Activated T-helper 1 cell treated with anti-CD3 and anti-CD28 coated beads, Interleukin-2, amount 50 U/mL, for 16 hours (primary cell): ENCODE measurements around the gene WASF3.
"Not testable (repeated sequence)": the region's sequence is repeated elsewhere in the genome, so short reads cannot be mapped to it uniquely, and the experiment has no call there.

Experiments used
- DNase-seq, 2 donors: peaks; one replicate each; pipeline ENCODE4 v3.0.0-alpha.2; 2020; ENCODE audit warnings: low read depth in 1 of 2, low spot score in 1 of 2

The WASF3 gene

DNA sequence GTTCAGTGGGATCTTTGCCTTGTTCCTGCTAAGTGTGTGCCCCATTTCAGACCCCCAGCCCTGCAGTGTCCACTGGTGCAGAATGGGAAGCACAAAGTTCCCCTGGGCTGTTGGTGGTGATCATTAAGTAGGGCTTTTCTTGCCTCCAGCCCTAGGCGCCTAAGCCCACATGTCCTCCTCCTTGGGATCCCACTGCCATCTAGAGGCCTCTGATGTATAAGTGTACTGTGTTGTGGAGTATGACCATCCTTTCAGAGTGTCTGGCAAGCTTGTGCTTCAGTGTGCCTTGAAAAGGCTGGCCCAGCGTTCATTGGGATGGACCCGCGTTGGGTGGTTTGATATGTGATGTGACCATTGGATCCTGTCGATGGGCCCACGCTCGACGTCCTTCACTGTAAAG is 71.2 kb downstream of the WASF3 start:
- DNase-seq, result no peak

DNA sequence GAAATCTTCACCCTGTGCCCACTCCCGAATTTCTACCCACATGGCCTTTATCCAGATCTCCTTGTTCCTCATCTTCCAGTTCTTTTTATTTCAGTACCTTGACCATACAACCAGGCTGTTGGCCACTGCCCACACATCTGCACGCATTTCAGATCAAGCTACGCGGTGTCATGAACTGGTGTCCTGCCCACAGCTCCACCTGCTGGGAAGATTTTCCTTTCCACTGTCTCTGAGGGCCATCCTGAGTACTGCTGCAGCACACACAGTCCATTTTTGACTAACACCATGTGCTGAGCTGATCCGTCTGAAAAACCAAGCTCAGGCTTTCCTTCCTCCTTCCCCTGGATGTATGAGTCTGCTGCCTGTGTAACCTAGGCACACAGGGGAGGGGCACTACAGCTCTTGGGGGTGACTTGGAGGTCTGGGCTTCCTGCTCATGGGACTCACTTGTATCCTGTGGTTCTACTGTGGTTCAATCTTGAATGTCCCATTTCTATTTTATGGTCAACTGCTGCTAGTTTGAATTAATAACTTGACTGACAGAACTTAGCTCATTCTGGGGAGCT is 71.9 kb downstream of the WASF3 start:
- no peak for DNase-seq

DNA sequence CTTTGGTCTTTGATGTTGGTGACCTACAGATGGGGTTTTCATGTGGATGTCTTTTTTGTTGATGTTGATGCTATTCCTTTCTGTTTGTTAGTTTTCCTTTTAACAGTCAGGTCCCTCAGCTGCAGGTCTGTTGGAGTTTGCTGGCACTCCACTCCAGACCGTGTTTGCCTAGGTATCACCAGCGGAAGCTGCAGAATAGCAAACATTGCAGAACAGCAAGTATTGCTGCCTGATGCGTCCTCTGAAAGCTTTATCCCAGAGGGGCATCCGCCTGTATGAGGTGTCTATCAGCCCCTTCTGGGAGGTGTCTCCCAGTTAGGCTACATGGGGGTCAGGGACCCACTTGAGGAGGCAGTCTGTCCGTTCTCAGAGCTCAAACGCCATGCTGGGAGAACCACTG is 78.2 kb downstream of the WASF3 start:
- DNase-seq, result not testable (repeated sequence)

DNA sequence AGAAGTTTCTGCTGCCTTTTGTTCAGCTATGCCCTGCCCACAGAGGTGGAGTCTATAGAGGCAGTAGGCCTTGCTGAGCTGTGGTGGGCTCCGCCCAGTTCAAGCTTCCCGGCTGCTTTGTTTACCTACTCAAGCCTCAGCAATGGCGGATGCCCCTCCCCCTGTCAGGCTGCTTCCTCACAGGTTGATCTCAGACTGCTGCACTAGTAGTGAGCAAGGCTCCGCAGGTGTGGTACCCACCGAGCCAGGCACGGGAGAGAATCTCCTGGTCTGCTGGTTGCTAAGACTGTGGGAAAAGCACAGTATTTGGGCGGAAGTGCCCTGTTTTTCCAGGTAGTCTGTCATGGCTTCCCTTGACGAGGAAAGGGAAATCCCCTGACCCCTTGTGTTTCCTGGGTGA is 78.6 kb downstream of the WASF3 start:
- not testable (repeated sequence) for DNase-seq

DNA sequence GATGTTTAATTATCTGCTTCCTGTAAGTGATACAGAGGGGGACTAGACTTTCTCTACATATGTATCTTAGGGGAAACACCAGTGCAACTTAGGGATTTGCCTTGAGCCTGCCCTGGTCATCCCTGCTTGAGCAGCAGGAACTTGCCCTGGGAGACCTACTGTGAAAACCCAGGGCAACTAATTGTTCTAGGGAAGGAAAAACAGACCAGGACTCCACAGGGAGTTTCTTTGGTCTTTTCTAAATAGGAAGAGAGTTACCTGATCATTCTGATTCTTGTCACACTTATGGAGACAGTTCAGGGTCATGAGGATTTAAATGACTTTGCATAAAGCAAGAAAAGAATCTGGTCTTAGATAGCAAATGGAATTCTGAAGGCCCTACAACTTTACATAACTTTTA is 89.1 kb downstream of the WASF3 start:
- DNase-seq, result no peak

DNA sequence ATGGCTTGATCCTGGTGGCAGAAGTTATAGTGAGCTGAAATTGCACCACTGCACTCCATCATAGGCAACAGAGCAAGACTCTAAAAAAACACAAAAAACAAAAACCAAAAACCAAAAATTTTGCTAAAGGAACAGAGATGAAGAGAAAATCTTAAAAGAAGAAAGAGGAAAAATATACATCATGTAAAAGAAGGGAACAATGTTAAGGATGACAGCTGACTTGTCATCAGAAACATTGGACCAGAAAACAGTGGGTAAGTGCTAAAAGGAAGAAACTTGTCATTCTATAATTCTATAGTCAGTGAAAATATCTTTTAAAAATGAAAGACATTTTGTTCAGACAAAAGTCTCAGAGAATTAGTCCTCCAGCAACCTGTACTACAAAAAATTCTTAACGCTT is 93.8 kb downstream of the WASF3 start:
- DNase-seq, result no peak

DNA sequence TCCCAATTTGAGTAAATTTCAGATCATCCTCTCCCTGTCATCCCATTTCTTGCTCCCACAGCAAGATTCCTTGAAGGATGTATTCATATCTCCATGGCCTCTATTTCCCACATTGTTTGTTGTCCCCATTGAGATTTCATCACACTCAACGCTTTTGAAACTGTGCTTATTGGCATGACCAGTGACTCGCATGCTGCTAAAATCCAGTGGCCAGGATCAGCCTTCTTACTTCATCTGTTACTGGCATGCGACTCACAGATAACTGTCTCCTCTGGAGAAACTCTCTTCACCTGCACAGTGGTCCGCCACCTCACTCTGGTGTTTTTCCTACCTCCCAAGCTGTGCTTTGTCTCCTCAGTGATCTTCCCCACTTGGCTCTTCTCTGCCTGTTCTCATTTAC is 95.8 kb downstream of the WASF3 start:
- no peak for DNase-seq

DNA sequence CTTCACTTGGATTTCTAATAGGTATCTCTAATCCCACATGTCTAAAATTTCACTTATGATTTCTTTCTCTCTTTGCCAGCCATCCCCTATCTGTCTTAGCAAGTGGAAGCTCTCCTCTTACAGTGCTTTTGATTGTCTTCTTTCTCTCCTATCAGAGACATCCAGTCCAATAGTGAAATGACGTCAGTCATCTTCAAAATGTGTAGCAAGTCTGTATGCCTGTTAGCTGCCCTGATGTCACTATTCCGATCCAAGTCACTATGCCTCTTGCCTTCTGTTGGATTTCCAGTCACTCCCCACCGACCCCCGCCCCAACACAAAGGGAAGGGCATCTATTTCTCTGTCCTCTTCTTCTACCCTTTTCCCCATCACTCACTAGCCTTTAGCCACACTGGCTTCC is 96.4 kb downstream of the WASF3 start:
- no peak for DNase-seq

DNA sequence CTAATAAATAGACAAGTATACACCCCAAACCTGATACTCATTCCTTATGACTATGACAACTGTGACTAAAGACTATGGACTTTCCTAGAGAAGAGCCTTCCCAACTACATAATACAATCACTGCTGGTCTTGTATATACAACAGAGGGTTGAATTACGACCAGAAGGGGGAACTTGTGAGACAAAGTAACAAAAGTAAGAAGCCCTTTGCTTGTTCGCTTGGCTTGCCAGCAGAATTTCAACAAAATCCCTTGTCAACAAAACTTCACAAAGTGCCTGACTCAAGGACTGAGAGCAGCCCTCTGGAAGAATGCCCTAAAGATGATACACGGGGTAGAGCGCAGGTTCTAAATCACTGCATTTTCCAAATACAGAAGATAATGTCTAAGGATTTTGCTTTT is 99.4 kb downstream of the WASF3 start:
- no peak for DNase-seq

DNA sequence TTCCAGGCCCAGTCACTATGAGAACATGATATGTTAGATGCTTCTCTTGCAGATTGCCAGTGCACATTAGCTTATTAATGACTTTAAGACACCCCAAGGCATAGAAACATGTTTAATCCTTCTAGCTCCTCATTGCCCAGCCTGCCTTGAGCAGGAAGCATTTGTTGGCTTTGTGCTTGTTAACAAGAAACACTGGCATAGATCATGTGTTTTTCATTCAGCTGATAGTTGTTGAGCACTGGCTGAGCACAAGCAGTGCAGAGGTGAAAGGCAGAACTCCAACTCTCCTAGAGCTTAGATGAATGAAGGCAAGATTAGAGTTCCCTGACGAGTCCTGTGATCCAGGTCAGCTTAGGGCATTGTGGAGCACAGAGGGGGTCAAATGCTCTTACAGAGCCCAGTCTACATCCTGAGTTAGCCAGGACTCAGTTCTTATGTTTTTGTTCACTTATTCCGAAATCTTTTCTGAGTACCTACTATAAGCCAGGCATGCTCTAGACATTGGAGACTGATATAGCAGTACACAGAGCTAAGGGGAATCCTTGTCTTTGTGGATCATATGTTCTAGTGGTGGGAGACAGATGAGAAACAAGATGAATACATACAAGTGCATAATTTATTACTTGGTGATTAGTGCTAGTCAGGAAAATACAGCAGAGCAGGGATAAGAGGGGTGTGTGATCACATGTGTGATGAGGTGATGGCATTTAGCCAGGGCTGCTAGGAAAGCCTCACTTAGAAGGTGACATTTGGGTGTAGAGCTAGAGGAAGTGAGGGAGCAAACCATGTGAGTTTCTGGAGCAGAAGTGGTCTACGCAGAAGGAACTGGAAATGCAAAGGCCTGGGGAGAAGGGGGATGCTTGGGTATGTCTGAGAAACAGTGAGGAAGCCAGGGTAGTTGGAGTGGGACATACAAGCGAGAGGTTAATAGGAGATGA is 101.2 kb downstream of the WASF3 start:
- no peak for DNase-seq

DNA sequence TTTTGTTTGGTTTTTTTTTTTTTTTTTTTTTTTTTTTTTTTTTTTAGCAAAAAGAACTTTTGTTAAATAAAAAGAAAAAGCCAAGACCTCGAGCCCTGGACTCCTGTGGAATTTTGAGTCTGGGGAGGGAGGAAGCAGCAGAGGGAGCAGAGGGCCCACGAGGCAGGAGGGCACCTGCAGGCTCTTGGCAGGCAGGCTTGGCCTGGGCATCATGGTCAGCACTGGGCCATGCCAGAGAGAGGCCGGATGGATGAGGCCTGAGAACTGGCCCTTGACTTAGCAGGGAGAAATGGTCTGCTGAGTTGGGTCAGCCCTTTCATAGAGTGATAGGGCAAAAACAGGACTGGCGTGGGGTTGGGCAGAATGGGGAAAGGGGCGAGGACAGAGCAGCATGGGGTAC is 102.7 kb downstream of the WASF3 start:
- DNase-seq, result no peak

DNA sequence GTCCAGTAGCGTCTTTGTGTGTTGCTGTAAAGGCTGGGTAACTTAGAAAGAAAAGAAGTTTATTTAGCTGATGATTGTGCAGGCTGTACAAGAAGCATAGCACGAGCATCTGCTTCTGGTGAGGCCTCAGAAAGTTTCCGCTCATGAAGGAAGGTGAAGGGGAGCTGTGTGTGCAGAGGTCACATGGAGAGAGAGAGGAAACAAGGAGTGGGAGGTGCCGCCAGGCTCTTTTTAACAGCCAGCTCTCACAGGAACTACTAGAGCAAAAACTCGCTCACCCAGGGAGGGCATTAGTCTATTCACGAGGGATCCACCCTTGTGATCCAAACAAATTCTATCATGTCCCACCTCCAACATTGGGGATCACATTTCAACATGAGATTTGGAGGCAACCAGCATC is 103.3 kb downstream of the WASF3 start:
- DNase-seq, result no peak

DNA sequence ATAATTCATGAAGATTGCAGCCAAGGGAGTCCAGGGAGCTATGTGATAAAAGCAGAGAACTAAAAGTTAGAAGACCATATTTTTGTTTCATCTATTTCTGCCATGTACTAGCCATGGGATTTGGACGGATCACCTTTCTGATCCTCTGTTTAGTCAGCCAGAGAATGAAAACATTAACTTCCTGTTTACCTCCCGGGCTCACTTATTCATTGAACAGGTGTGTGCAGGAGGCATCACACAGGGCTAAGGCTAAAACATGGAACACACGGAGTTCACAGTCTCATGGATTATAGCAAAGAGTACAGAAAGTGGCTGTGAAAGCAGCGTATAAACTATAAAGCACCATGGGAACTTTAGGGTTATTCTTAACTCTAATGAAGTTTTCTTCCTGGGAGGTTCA is 106.3 kb downstream of the WASF3 start:
- DNase-seq, result no peak

DNA sequence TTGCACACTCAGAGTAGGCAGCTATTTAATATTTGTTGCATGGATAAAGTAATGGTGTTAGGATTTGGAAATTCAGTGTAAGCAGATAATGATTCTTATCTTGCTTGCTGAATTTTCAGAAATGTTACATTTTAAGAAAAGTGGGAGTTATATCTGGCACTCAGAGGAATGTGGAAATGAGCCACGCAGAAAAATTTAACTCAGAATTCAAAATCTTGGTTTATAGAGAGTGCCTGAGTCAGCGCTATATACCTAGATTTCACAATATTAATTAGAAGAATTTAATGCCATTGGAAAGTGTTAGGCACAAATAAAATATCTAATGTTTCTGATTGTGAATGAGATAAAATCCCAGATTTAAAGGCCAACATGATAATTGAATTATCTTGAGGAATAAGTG is 106.8 kb downstream of the WASF3 start:
- no peak for DNase-seq

DNA sequence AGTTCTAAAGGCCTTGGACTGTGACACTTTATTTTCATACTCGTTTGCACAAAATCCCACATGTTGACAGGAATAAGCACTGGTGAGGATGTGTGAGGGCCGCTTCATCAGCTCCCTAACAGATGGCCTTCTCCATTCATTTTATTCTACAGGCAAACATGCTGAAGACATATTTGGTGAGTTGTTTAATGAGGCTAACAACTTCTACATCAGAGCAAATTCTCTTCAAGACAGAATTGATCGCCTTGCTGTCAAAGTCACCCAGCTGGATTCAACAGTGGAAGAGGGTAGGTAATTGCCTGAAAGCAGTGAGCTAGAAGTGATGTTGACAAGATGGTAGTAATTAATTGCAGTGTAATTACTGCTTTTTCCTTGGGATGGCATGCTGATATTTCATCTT is 107.4 kb downstream of the WASF3 start:
- DNase-seq, result no peak

DNA sequence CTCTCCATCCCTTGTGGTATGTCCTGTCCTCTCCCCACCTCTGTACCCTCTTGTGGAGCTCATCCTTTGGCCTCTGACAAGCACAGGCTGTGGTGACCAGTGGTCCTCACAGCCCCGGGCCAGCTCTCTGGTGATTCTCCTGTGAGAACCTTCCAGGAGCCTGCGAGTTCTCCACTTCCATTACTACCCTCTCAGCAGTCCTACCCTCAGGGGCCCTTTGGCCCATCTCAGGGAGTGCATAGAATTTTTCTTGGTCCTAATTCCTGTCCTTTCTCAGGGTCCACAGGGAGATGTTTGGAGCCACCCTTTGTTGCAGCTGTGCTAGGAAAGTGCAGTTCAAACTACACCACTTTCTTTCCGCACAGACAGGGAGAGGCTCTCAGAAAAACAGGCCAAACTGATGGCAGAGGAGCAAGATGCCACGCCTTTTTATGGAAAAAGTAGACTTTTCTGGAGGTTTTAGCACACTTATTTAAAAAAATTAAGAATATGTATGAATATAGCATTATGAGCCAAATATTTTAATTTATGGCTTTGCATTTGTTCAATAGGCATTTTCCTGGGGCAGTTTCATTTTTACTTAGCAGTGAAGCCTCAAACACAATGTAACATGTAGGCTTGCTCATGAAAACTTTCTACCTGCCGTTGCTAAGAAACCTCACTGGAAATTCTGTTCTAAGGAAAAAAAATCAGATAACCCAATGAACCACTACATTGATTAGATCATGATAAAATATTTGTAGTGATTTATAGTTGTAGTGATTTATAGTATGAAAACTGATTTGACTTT is 111.1 kb downstream of the WASF3 start:
- no peak for DNase-seq

DNA sequence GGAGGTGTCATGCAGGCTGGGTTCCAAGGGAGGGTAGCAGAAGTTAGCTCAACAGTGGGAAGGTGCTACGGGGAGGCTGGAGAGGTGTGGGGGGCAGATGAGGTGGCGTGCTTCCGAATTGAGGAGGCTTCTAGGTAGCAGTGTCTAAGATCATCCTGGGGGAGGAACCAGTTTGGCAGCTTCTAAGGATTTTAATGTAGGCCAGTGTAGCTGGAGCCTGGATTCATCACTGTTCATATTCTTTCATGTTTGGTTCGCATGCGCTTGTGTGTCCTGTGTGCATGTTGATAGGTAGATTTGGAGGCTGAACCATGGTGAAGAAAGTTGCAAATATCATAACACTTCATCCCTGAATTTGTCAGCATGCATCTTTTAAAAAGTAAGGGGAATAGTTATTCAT is 116.4 kb downstream of the WASF3 start:
- DNase-seq, result no peak

DNA sequence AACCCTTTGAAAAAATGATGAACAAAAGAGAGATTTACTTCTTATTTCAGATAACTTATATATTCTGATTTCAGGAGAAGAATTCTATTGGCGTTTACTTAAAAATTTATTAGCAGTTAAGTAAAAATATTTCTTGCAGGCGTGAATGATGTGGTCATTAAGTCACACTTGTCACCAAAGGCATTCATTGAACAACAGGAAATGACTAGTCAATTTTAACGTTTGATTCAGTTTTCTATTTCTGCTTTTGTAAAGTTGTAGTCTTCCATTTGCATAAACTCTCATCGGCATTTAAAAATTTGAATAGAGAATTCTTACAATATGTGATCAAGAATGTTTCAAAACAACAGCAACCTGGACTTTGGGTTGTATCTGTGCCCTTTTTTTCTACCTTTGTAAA is 119.7 kb downstream of the WASF3 start:
- DNase-seq, result no peak

DNA sequence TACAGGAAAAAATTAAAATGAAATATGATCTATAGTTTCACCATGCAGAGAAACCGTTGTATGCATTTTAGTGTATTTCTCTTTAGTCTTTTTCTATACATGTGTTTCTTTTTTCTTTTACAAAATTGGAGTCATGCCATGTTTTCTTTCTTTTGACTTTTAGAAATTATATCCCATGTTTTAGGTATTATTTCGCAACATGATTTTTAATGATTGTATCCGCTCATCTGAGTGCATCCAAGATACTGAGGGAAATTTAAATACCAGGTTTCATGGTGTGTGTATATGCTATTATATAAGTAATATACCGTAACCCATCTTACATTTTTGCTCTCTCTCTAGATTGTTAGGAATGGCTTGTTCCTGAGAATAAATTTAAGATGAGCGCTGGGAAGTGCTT is 120.8 kb downstream of the WASF3 start:
- no peak for DNase-seq

DNA sequence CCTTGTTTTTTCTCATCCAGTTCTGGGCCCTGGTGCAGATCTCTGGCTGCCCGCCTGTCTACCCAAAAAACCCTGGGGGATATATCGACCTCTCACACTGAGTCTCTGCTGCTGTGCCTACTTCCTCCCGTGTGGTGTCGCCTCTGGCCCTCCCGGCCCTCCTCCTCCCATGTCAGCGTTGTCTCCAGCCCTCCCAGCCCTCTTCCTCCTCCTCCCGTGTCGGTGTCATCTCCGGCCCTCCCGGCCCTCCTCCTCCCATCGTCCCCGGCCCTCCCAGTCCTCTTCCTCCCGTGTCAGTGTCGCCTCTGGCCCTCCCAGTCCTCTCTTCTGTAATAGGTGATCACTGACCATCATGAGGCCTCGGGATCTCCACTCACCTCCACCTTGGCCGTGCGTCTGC is 121.3 kb downstream of the WASF3 start:
- no peak for DNase-seq

DNA sequence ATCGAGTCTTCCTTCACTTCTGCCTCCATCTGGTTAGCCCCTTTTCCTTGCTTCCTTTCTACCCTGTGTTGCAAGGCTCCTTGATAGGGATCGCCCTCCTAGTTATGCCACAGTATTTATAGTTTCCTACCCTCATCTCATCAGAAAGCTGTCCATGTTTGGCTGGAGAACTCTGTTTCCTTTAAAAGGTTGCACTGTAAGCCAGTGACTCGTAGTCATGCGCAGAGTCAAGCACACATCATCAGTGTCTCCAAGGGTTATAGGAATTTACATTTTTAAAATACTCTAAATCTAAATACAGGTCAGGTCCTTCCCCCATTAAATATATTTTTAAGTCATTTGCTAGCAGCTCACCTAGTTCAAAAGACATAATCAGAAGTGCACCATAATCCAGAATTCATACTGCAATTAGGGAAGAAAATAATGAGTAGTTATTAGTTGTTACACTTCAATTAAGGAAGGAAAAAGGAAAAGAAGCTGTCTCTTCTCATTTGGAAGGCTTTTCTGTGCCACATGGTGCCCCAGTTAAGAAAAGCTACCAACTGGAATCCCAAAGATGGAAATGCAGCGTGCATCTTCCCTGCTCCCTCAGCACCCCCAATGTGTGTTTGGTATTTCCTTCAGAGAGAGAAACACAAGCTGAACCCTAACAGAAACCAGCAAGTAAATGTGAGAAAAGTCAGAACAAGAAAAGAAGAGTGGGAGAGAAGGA is 122.1 kb downstream of the WASF3 start:
- no peak for DNase-seq

DNA sequence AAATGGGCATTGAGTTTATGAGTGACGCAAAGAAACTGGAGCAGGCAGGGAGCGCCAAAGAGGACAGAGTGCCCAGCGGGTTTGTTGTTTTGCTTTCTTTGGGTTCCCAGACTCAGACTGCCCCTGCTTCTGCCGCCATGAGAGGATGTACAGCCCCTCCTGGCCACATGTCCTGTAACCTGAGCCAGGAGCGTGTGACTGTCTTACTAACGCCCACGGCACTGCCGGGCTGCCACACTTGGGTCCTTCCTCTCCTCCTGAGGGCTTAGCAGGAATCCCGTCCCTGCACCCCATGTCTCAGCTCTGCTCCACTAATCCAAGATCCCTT is 122.6 kb downstream of the WASF3 start:
- DNase-seq, result no peak
